ENCODE results near the gene VPS25.
"Not testable (repeated sequence)": the region's sequence is repeated elsewhere in the genome, so short reads cannot be mapped to it uniquely, and the experiment has no call there.

VPS25 gene

GRCh38 chr17:42759982-42760651 is 13.1 kb upstream of the VPS25 start:
- Mint-ChIP-seq H3K4me3 (peak overlapping the region; percentile 42), H3K36me3 (no peaks in the 10 kb centered on the region), H3K27ac (no peak overlapping the region), H3K9me3 (no peaks in the 10 kb centered on the region), H3K4me1 (peaks cover 21% of the 10 kb centered on the region)
- DNase-seq (ENCODE audit: low spot score in 2 of 2): no peak
- ATAC-seq: no peak

- Mint-ChIP-seq H3K27ac (no peak within 1 kb of the TSS), H3K36me3 (no peaks in the 10 kb centered on the region), H3K4me3 (peak within 1 kb of the TSS; percentile 42), H3K4me1 (peaks cover 21% of the 10 kb centered on the region), H3K9me3 (no peaks in the 10 kb centered on the region)
- DNase-seq (ENCODE audit: low spot score in 2 of 2): no peak
- ATAC-seq: peak; percentile 52
Measured at GRCh38 chr17:42760652-42761581, 12.3 kb upstream of the VPS25 start, which contains the start of gene RAMP2. TSS of gene RAMP2 (plus strand) at chr17:42761227. CDS start at chr17:42761262, 35 bp downstream.

- H3K9me3 Mint-ChIP-seq: no peaks in the 10 kb centered on the region
- no peaks in the 10 kb centered on the region for H3K36me3 Mint-ChIP-seq
- H3K4me1 Mint-ChIP-seq: peaks cover 21% of the 10 kb centered on the region
- no peak for DNase-seq (ENCODE audit: low spot score in 2 of 2)
- H3K27ac Mint-ChIP-seq: no peak overlapping the region
- ATAC-seq: no peak
- H3K4me3 Mint-ChIP-seq: peak overlapping the region; percentile 42
Measured at GRCh38 chr17:42761638-42762037, 11.6 kb upstream of the VPS25 start.

GRCh38 chr17:42766124-42766523 is 7.1 kb upstream of the VPS25 start:
- no peak for ATAC-seq
- Mint-ChIP-seq H3K36me3 (no peaks in the 10 kb centered on the region), H3K4me3 (no peak overlapping the region), H3K4me1 (peaks cover 8% of the 10 kb centered on the region), H3K27ac (no peak overlapping the region), H3K9me3 (no peaks in the 10 kb centered on the region)
- DNase-seq (ENCODE audit: low spot score in 2 of 2): no peak

- no peak for ATAC-seq
- Mint-ChIP-seq H3K9me3 (no peaks in the 10 kb centered on the region), H3K27ac (no peak overlapping the region), H3K4me1 (peaks cover 15% of the 10 kb centered on the region), H3K36me3 (no peaks in the 10 kb centered on the region), H3K4me3 (no peak overlapping the region)
- no peak for DNase-seq (ENCODE audit: low spot score in 2 of 2)
Measured at GRCh38 chr17:42767512-42767911, 5.7 kb upstream of the VPS25 start.

- H3K4me3 Mint-ChIP-seq; H3K36me3 Mint-ChIP-seq; H3K9me3 Mint-ChIP-seq; DNase-seq (ENCODE audit: low spot score in 2 of 2); ATAC-seq; H3K27ac Mint-ChIP-seq: not testable (repeated sequence)
- peaks cover 17% of the 10 kb centered on the region for H3K4me1 Mint-ChIP-seq
Measured at GRCh38 chr17:42768006-42768405, 5.2 kb upstream of the VPS25 start.

GRCh38 chr17:42769964-42770363 is 3.3 kb upstream of the VPS25 start:
- not testable (repeated sequence) for DNase-seq (ENCODE audit: low spot score in 2 of 2); ATAC-seq
- peaks cover 12% of the 10 kb centered on the region for H3K36me3 Mint-ChIP-seq

GRCh38 chr17:42772945-42773289 is 332 bp upstream of the VPS25 start:
- H3K36me3 Mint-ChIP-seq: peaks cover 42% of the 10 kb centered on the region
- DNase-seq (ENCODE audit: low spot score in 2 of 2) (no peak), ATAC-seq (no peak)
- H3K4me1 Mint-ChIP-seq: peaks cover 27% of the 10 kb centered on the region
- H3K27ac Mint-ChIP-seq: peak overlapping the region; percentile 99
- peak overlapping the region; percentile 100 for H3K4me3 Mint-ChIP-seq
- H3K9me3 Mint-ChIP-seq: no peaks in the 10 kb centered on the region

More at GRCh38 chr17:42769964-42770363, 3.3 kb upstream of the VPS25 start:
- H3K9me3 Mint-ChIP-seq, H3K27ac Mint-ChIP-seq, H3K4me3 Mint-ChIP-seq: not testable (repeated sequence)
- H3K4me1 Mint-ChIP-seq: peaks cover 27% of the 10 kb centered on the region

- Mint-ChIP-seq H3K27ac (peak overlapping the region; percentile 99), H3K36me3 (peaks cover 53% of the 10 kb centered on the region), H3K4me3 (peak overlapping the region; percentile 100), H3K4me1 (peaks cover 30% of the 10 kb centered on the region), H3K9me3 (no peaks in the 10 kb centered on the region)
- ATAC-seq (no peak), DNase-seq (ENCODE audit: low spot score in 2 of 2) (no peak)
Measured at GRCh38 chr17:42774066-42774745, 957 bp downstream of the VPS25 start.

- DNase-seq (ENCODE audit: low spot score in 2 of 2) (no peak), ATAC-seq (no peak)
- peaks cover 58% of the 10 kb centered on the region for H3K36me3 Mint-ChIP-seq
- no peak overlapping the region for H3K27ac Mint-ChIP-seq
- no peaks in the 10 kb centered on the region for H3K9me3 Mint-ChIP-seq
- peaks cover 37% of the 10 kb centered on the region for H3K4me1 Mint-ChIP-seq
- no peak overlapping the region for H3K4me3 Mint-ChIP-seq
Measured at GRCh38 chr17:42775534-42776098, 2.4 kb downstream of the VPS25 start.

GRCh38 chr17:42778570-42778969 is 5.3 kb downstream of the VPS25 start:
- Mint-ChIP-seq H3K4me3 (no peak overlapping the region), H3K4me1 (peaks cover 29% of the 10 kb centered on the region), H3K9me3 (no peaks in the 10 kb centered on the region), H3K36me3 (peaks cover 58% of the 10 kb centered on the region), H3K27ac (no peak overlapping the region)
- DNase-seq (ENCODE audit: low spot score in 2 of 2) (no peak), ATAC-seq (no peak)

- Mint-ChIP-seq H3K4me3 (no peak overlapping the region), H3K9me3 (no peaks in the 10 kb centered on the region), H3K36me3 (peaks cover 51% of the 10 kb centered on the region), H3K27ac (no peak overlapping the region), H3K4me1 (peaks cover 29% of the 10 kb centered on the region)
- no peak for DNase-seq (ENCODE audit: low spot score in 2 of 2)
- ATAC-seq: no peak
Measured at GRCh38 chr17:42779304-42779935, 6.2 kb downstream of the VPS25 start.

- Mint-ChIP-seq H3K4me1 (peaks cover 34% of the 10 kb centered on the region), H3K27ac (no peak within 1 kb of the TSS), H3K36me3 (peaks cover 43% of the 10 kb centered on the region), H3K4me3 (no peak within 1 kb of the TSS), H3K9me3 (no peaks in the 10 kb centered on the region)
- ATAC-seq (no peak), DNase-seq (ENCODE audit: low spot score in 2 of 2) (no peak)
Measured at GRCh38 chr17:42779936-42780850, 6.9 kb downstream of the VPS25 start, which contains the start of gene WNK4. TSS of gene WNK4 (plus strand) at chr17:42780610. CDS start at chr17:42780699, 89 bp downstream.

All from stimulated activated effector memory CD8-positive, alpha-beta T cell treated with anti-CD3 and anti-CD28 coated beads, Interleukin-12 subunit alpha, Interleukin-12 subunit beta, amount 100 ng/mL, for 72 hours (primary cell).